Vagina (tissue), 2 donors: ENCODE measurements around the gene S100G.

Experiments
- CTCF ChIP-seq, 3 experiments: fragments of 450-650 bp in 2 of 3; fragments of 200-600 bp in 1 of 3; sonication (generic) in 1 of 3; IDR thresholded peaks; one replicate each; pipeline ENCODE4 v1.5.1; 2017 to 2019; ENCODE audit warnings: antibody characterized with exemption in 3 of 3, mild to moderate bottlenecking in 2 of 3, moderate library complexity in 2 of 3
- POLR2A ChIP-seq, 2 donors: fragments of 450-650 bp; IDR thresholded peaks; one replicate each; pipeline ENCODE4 v1.6.1; 2017; ENCODE audit warnings: antibody characterized with exemption in 2 of 2, mild to moderate bottlenecking in 2 of 2, moderate library complexity in 2 of 2
- POLR2AphosphoS5 ChIP-seq, 2 donors: sonication (generic); formaldehyde crosslinking; IDR thresholded peaks; one replicate each; pipeline ENCODE4 v1.9.0; 2017; ENCODE audit warnings: antibody characterized with exemption in 2 of 2, mild to moderate bottlenecking in 2 of 2, low read depth in 1 of 2; ENCODE audit not compliant: insufficient read depth in 1 of 2

DNA sequence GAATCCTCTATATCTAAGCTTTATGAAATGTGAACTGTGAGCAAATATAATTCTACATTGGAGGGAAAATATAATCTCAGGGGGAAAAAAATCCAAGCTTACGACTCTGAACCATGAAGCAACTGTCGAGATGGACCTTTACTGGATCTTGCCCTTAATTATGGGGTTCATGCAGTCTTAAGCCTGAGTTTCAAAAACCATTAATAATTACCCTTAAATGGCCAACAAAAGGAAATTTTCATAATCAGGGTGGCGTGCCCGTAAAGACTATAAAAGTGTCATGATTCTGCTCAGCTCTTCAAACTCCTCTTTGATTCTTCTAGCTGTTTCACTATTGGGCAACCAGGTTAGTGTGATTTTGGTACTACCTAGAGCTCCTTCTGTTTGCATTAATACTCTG, at the start of gene S100G:
- no peak for TF ChIP-seq CTCF (IDR thresholded peaks at IDR 0.05)
- TF ChIP-seq POLR2A (IDR thresholded peaks at IDR 0.05), result no peak
- TF ChIP-seq POLR2AphosphoS5 (IDR thresholded peaks at IDR 0.05; ENCODE audit: insufficient read depth in 1 of 2, low read depth in 1 of 2), result no peak
